ENCODE measurements around the gene RASGRP3.

DNA sequence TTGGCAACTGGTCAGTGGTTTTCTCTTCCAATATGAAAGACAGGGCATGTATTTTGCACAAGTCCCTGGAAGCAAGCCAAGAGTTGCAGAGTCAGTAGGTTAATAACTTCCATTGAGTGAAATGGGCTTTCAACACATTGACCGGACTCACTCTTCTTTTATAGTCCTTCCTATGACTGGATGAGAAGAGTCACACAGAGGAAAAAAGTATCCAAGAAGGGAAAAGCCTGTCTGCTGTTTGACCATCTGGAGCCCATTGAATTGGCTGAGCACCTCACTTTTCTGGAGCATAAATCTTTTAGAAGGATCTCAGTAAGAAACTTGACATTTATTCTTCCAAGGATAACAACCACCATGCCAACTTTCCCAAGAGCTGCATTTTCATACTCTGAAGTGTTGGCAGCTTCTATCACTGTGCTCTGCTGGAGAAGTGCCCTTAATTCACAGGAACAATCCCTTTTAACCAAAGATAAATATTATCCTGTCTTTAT, 45.4 kb downstream of the RASGRP3 start:
- TF ChIP-seq POLR2A (IDR thresholded peaks at IDR 0.05): no peak
- TF ChIP-seq, protein P1, sequence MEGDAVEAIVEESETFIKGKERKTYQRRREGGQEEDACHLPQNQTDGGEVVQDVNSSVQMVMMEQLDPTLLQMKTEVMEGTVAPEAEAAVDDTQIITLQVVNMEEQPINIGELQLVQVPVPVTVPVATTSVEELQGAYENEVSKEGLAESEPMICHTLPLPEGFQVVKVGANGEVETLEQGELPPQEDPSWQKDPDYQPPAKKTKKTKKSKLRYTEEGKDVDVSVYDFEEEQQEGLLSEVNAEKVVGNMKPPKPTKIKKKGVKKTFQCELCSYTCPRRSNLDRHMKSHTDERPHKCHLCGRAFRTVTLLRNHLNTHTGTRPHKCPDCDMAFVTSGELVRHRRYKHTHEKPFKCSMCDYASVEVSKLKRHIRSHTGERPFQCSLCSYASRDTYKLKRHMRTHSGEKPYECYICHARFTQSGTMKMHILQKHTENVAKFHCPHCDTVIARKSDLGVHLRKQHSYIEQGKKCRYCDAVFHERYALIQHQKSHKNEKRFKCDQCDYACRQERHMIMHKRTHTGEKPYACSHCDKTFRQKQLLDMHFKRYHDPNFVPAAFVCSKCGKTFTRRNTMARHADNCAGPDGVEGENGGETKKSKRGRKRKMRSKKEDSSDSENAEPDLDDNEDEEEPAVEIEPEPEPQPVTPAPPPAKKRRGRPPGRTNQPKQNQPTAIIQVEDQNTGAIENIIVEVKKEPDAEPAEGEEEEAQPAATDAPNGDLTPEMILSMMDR (IDR thresholded peaks at IDR 0.05): no peak

All from adrenal gland (tissue), 5 donors.